ENCODE results near the gene ZNF219. TPM values are rescaled to one million over a fixed set of nuclear protein-coding genes. Genes with fewer than 3 reads are reported as not detected.

Gene ZNF219
- total and polyA plus RNA-seq, 2 donors (not counting 1 experiment from before 2014, with no cell fraction given), result 3.3 to 6.4 TPM

DNA sequence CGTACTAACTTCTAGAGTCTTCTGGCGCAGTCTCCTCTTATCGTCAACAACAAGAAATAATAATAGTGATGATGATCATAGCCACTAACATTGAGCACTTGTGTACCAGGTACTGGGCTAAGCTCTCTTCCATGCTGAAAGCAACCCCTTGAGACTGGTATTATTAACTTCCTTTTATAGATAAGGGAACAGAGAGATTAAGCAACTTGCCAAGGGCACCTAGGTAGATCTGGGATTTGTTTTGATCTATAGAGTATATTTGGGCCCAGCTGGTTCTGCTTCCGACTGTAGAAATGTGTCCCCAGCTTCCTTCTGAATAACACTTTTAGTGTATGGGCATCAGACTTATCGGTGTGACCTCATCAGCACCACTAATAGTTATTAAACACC is 1.1 kb upstream of the ZNF219 start:
- no peak overlapping the region for H3K27ac ChIP-seq (ENCODE audit: low read length in 2 of 2)
- DNase-seq, result no peak
- H3K36me3 ChIP-seq (replicated peaks in 1 of 2; ENCODE audit: control extremely low read depth in 1 of 2, control insufficient read depth in 1 of 2, extremely low read depth in 1 of 2, insufficient read depth in 2 of 2, low read length in 1 of 2), result no peaks in the 10 kb centered on the region
- H3K27me3 ChIP-seq (replicated peaks in 1 of 4; ENCODE audit: control extremely low read depth in 1 of 4, control insufficient read depth in 3 of 4, insufficient read depth in 4 of 4, low read length in 3 of 4), result peaks cover 0 to 29% (median 17%) of the 10 kb centered on the region in 4 experiments
- H3K27ac Mint-ChIP-seq, result no peak overlapping the region
- no peak overlapping the region for H2AFZ ChIP-seq (ENCODE audit: insufficient read depth, low read depth, low read length, poor library complexity, severe bottlenecking)
- H3K9ac ChIP-seq (ENCODE audit: low read length), result no peak overlapping the region
- H3K4me1 Mint-ChIP-seq, result peaks cover 16% of the 10 kb centered on the region
- no peaks in the 10 kb centered on the region for H3K79me2 ChIP-seq (ENCODE audit: control insufficient read depth, insufficient read depth, low read length)
- H3K27me3 Mint-ChIP-seq, result peaks cover 28% of the 10 kb centered on the region
- WGBS (ENCODE audit: insufficient coverage), result no CpG with 5 or more reads among the region's 5 CpGs
- H3K4me2 ChIP-seq (replicated peaks; ENCODE audit: low read depth, low read length, poor library complexity, severe bottlenecking), result no peak overlapping the region
- no peaks in the 10 kb centered on the region for H3K9me3 ChIP-seq (ENCODE audit: control extremely low read depth in 1 of 3, control insufficient read depth in 2 of 3, insufficient read depth in 1 of 3, low read length in 2 of 3)
- H3K4me3 Mint-ChIP-seq, result peak overlapping the region; percentile 38
- H3K9me3 Mint-ChIP-seq (ENCODE audit: insufficient read depth), result no peaks in the 10 kb centered on the region
- no peaks in the 10 kb centered on the region for H4K20me1 ChIP-seq (ENCODE audit: control insufficient read depth, insufficient read depth, low read length, poor library complexity, severe bottlenecking)
- intact Hi-C loops (cut with micrococcal nuclease), result no loop called here
- peaks cover 19 to 28% of the 10 kb centered on the region in 2 donors for H3K4me1 ChIP-seq (ENCODE audit: control insufficient read depth in 2 of 2, insufficient read depth in 2 of 2, low read length in 2 of 2)
- TF ChIP-seq, protein P1, sequence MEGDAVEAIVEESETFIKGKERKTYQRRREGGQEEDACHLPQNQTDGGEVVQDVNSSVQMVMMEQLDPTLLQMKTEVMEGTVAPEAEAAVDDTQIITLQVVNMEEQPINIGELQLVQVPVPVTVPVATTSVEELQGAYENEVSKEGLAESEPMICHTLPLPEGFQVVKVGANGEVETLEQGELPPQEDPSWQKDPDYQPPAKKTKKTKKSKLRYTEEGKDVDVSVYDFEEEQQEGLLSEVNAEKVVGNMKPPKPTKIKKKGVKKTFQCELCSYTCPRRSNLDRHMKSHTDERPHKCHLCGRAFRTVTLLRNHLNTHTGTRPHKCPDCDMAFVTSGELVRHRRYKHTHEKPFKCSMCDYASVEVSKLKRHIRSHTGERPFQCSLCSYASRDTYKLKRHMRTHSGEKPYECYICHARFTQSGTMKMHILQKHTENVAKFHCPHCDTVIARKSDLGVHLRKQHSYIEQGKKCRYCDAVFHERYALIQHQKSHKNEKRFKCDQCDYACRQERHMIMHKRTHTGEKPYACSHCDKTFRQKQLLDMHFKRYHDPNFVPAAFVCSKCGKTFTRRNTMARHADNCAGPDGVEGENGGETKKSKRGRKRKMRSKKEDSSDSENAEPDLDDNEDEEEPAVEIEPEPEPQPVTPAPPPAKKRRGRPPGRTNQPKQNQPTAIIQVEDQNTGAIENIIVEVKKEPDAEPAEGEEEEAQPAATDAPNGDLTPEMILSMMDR (IDR thresholded peaks at IDR 0.05), result no peak
- no peak for TF ChIP-seq EZH2 (IDR thresholded peaks at IDR 0.05; ENCODE audit: borderline replicate concordance, insufficient read depth, low read depth, low read length, poor library complexity, severe bottlenecking)
- ATAC-seq (ENCODE audit: low read depth), result no peak
- ChIA-PET CTCF (interaction anchor here (1.1 to 11.8 kb wide), 3 partner anchors 28 to 85 kb away, joined by 6 to 276 read pairs (median 7); no protein-coding TSS in a partner anchor), POLR2A (interaction anchor here (0.6 kb wide), 1 partner anchor 85 kb away, joined by 3 read pairs; no protein-coding TSS in a partner anchor)
- no peak overlapping the region for H3K4me3 ChIP-seq (ENCODE audit: control extremely low read depth in 1 of 5, extremely low read depth in 1 of 5, insufficient read depth in 1 of 5, low read depth in 2 of 5, low read length in 4 of 5)

DNA sequence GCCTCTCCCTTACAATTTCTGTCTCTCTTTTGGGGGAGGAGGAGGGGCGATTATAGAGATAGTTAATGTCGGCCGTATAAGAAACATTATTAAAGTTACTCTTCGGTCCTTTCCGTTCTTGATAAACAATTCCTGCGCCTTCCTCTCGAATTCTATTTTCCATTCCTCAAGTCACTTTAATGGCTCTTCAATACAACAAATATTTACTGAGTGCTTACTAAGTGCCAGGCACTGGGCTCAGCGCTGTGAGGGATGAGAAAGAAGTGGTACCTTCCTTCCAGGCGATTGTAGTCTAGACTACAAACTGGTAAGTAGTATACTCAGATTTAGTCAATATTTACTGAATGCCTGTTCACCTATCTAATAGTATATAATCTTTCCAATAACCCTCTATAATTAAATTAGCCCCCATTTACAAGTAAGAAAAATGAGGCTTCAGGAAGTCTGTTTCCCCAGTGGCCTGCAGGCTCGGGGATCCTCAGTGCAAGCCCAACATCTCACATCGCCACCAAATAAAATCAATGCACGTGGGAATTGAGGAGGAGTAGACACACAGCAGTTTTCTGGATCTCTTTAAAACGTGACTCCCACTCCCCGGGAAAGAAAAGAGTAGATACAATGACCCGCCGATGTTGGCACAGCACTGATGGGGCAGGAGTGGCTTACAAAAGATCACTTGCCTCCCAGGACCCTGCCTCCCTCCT is 589 bp upstream of the ZNF219 start:
- Histone ChIP-seq H3K4me1 (ENCODE audit: control insufficient read depth in 2 of 2, insufficient read depth in 2 of 2, low read length in 2 of 2) (peaks cover 18 to 24% of the 10 kb centered on the region in 2 donors), H3K27ac (ENCODE audit: low read length in 2 of 2) (no peak overlapping the region), H3K4me3 (ENCODE audit: control extremely low read depth in 1 of 5, extremely low read depth in 1 of 5, insufficient read depth in 1 of 5, low read depth in 2 of 5, low read length in 4 of 5) (peak overlapping the region; percentile 44 to 61 (median 58)), H3K27me3 (replicated peaks in 1 of 4; ENCODE audit: control extremely low read depth in 1 of 4, control insufficient read depth in 3 of 4, insufficient read depth in 4 of 4, low read length in 3 of 4) (peaks cover 0 to 29% (median 17%) of the 10 kb centered on the region in 4 experiments), H3K79me2 (ENCODE audit: control insufficient read depth, insufficient read depth, low read length) (no peaks in the 10 kb centered on the region), H3K9ac (ENCODE audit: low read length) (peak overlapping the region; percentile 62), H3K9me3 (ENCODE audit: control extremely low read depth in 1 of 3, control insufficient read depth in 2 of 3, insufficient read depth in 1 of 3, low read length in 2 of 3) (no peaks in the 10 kb centered on the region), H4K20me1 (ENCODE audit: control insufficient read depth, insufficient read depth, low read length, poor library complexity, severe bottlenecking) (no peaks in the 10 kb centered on the region), H2AFZ (ENCODE audit: insufficient read depth, low read depth, low read length, poor library complexity, severe bottlenecking) (peak overlapping the region; percentile 70), H3K36me3 (replicated peaks in 1 of 2; ENCODE audit: control extremely low read depth in 1 of 2, control insufficient read depth in 1 of 2, extremely low read depth in 1 of 2, insufficient read depth in 2 of 2, low read length in 1 of 2) (no peaks in the 10 kb centered on the region), H3K4me2 (replicated peaks; ENCODE audit: low read depth, low read length, poor library complexity, severe bottlenecking) (peak overlapping the region; percentile 92)
- no peak for ATAC-seq (ENCODE audit: low read depth)
- ChIA-PET POLR2A (interaction anchor here (1.8 kb wide), 1 partner anchor 28 kb away, joined by 10 read pairs; no protein-coding TSS in a partner anchor), CTCF (interaction anchor here (0.6 to 11.8 kb wide), 6 partner anchors 10 to 1226 kb away, joined by 3 to 276 read pairs (median 6); no protein-coding TSS in a partner anchor)
- no peak for DNase-seq
- intact Hi-C loops (cut with micrococcal nuclease), result no loop called here
- Mint-ChIP-seq H3K4me3 (peak overlapping the region; percentile 85), H3K9me3 (ENCODE audit: insufficient read depth) (no peaks in the 10 kb centered on the region), H3K27me3 (peaks cover 28% of the 10 kb centered on the region), H3K4me1 (peaks cover 14% of the 10 kb centered on the region), H3K27ac (peak overlapping the region; percentile 50)
- no peak for TF ChIP-seq EZH2 (IDR thresholded peaks at IDR 0.05; ENCODE audit: borderline replicate concordance, insufficient read depth, low read depth, low read length, poor library complexity, severe bottlenecking)
- TF ChIP-seq, protein P1 (IDR thresholded peaks at IDR 0.05), result no peak
- WGBS (ENCODE audit: insufficient coverage), result 41% methylated on average over 3 of the region's 16 CpGs
